Measurements from ENCODE around the gene LY6G6C. TPM values are rescaled to one million over a fixed set of nuclear protein-coding genes. Genes with fewer than 3 reads are reported as not detected.

Gene LY6G6C
- polyA plus RNA-seq, 3 donors: 0.27 TPM; not detected in 2

- H4K20me1 ChIP-seq (ENCODE audit: insufficient read depth, low read length): peaks cover 16% of the 10 kb centered on the region
- peak overlapping the region in 1 of 2 donors; percentile 46 for H3K27ac ChIP-seq (ENCODE audit: low read depth in 1 of 2, low read length in 2 of 2)
- no peak overlapping the region for H3K4me3 Mint-ChIP-seq
- no peaks in the 10 kb centered on the region for H3K79me2 ChIP-seq (ENCODE audit: insufficient read depth, low read length)
- 94% methylated on average over 10 of the region's 14 CpGs for WGBS (ENCODE audit: insufficient coverage)
- peaks cover 81 to 85% of the 10 kb centered on the region in 2 donors for H3K36me3 Mint-ChIP-seq
- H3K36me3 ChIP-seq (replicated peaks in 1 of 2; ENCODE audit: control insufficient read depth in 1 of 2, insufficient read depth in 2 of 2, low read length in 2 of 2): peaks cover 71 to 90% of the 10 kb centered on the region in 2 donors
- H3K9ac ChIP-seq (ENCODE audit: insufficient read depth, low read length, poor library complexity, severe bottlenecking): no peak overlapping the region
- TF ChIP-seq CTCF (IDR thresholded peaks at IDR 0.05): no peak
- H3K9me3 Mint-ChIP-seq: peaks cover 0 to 2% (median 0%) of the 10 kb centered on the region in 7 donors
- peaks cover 20% of the 10 kb centered on the region for H3K4me1 Mint-ChIP-seq
- H3K27me3 ChIP-seq (ENCODE audit: control insufficient read depth in 2 of 2, insufficient read depth in 2 of 2, low read length in 2 of 2): peaks cover 0 to 4% of the 10 kb centered on the region in 2 donors
- H3K27ac Mint-ChIP-seq: peak overlapping the region in 1 of 7 donors; percentile 32
- no peak overlapping the region for H3K4me2 ChIP-seq (replicated peaks; ENCODE audit: extremely low read depth, low read length, poor library complexity, severe bottlenecking)
- intact Hi-C loops (cut with micrococcal nuclease): no loop called here
- H3K4me3 ChIP-seq (replicated peaks in 1 of 3; ENCODE audit: low read depth in 2 of 3, low read length in 3 of 3): no peak overlapping the region
- H3K9me3 ChIP-seq (replicated peaks in 1 of 2; ENCODE audit: control insufficient read depth in 1 of 2, insufficient read depth in 1 of 2, low read length in 2 of 2): no peaks in the 10 kb centered on the region
- peaks cover 13 to 14% of the 10 kb centered on the region in 2 donors for H3K4me1 ChIP-seq (ENCODE audit: control insufficient read depth in 1 of 2, insufficient read depth in 2 of 2, low read length in 2 of 2)
- peaks cover 3 to 8% (median 3%) of the 10 kb centered on the region in 3 donors for H3K27me3 Mint-ChIP-seq (ENCODE audit: low read depth in 3 of 3)
- H2AFZ ChIP-seq (ENCODE audit: insufficient read depth, low read depth, low read length, poor library complexity, severe bottlenecking): no peak overlapping the region
- DNase-seq: no peak
Measured at GRCh38 chr6:31687860-31688693, 33.5 kb downstream of the LY6G6C start.

GRCh38 chr6:31687321-31687720 is 34.2 kb downstream of the LY6G6C start:
- Histone ChIP-seq H3K79me2 (ENCODE audit: insufficient read depth, low read length) (no peaks in the 10 kb centered on the region), H3K36me3 (replicated peaks in 1 of 2; ENCODE audit: control insufficient read depth in 1 of 2, insufficient read depth in 2 of 2, low read length in 2 of 2) (peaks cover 64 to 82% of the 10 kb centered on the region in 2 donors), H3K27ac (ENCODE audit: low read depth in 1 of 2, low read length in 2 of 2) (no peak overlapping the region), H3K4me1 (ENCODE audit: control insufficient read depth in 1 of 2, insufficient read depth in 2 of 2, low read length in 2 of 2) (peaks cover 18% of the 10 kb centered on the region in 2 donors), H3K27me3 (ENCODE audit: control insufficient read depth in 2 of 2, insufficient read depth in 2 of 2, low read length in 2 of 2) (peaks cover 0 to 4% of the 10 kb centered on the region in 2 donors), H3K9ac (ENCODE audit: insufficient read depth, low read length, poor library complexity, severe bottlenecking) (no peak overlapping the region), H3K4me2 (replicated peaks; ENCODE audit: extremely low read depth, low read length, poor library complexity, severe bottlenecking) (no peak overlapping the region), H2AFZ (ENCODE audit: insufficient read depth, low read depth, low read length, poor library complexity, severe bottlenecking) (no peak overlapping the region), H4K20me1 (ENCODE audit: insufficient read depth, low read length) (peaks cover 13% of the 10 kb centered on the region), H3K9me3 (replicated peaks in 1 of 2; ENCODE audit: control insufficient read depth in 1 of 2, insufficient read depth in 1 of 2, low read length in 2 of 2) (no peaks in the 10 kb centered on the region), H3K4me3 (replicated peaks in 1 of 3; ENCODE audit: low read depth in 2 of 3, low read length in 3 of 3) (no peak overlapping the region)
- no peak overlapping the region for H3K27ac Mint-ChIP-seq
- WGBS (ENCODE audit: insufficient coverage): 77% methylated on average over 3 of the region's 8 CpGs
- H3K9me3 Mint-ChIP-seq: peaks cover 0 to 2% (median 0%) of the 10 kb centered on the region in 7 donors
- H3K4me1 Mint-ChIP-seq: peaks cover 23% of the 10 kb centered on the region
- intact Hi-C loops (cut with micrococcal nuclease): no loop called here
- H3K27me3 Mint-ChIP-seq (ENCODE audit: low read depth in 3 of 3): peaks cover 3 to 8% (median 5%) of the 10 kb centered on the region in 3 donors
- H3K36me3 Mint-ChIP-seq: peaks cover 74 to 79% of the 10 kb centered on the region in 2 donors
- H3K4me3 Mint-ChIP-seq: no peak overlapping the region
- TF ChIP-seq CTCF (IDR thresholded peaks at IDR 0.05): no peak
- no peak for DNase-seq

Measured in CD14-positive monocyte (primary cell).